HepG2 (cell line): Measurements from ENCODE around the gene BMP6. TPM values are rescaled to one million over a fixed set of nuclear protein-coding genes. Genes with fewer than 3 reads are reported as not detected.

ENCODE experiments used
- ATM ChIP-seq: fragments of 450-650 bp; IDR thresholded peaks from 2 replicates; pipeline ENCODE4 v1.7.1; 2017; ENCODE audit warnings: mild to moderate bottlenecking, borderline replicate concordance
- HOXD1 ChIP-seq: sonication (generic); formaldehyde crosslinking; IDR thresholded peaks from 2 replicates; pipeline ENCODE4 v1.5.0; 2020; ENCODE audit warnings: missing genetic modification reagents
- RFXANK ChIP-seq: IDR thresholded peaks from 2 replicates; pipeline ENCODE4 v1.6.1; 2016
- TCF12 ChIP-seq, 2 experiments: fragments of 450-650 bp in 1 of 2; sonication (generic) in 1 of 2; formaldehyde crosslinking in 1 of 2; IDR thresholded peaks; 2 replicates each; pipeline versions ENCODE4 v1.6.1 to v1.8.0; 2017 to 2022; ENCODE audit warnings: antibody characterized with exemption in 1 of 2, mild to moderate bottlenecking in 1 of 2, missing genetic modification reagents in 1 of 2, moderate library complexity in 1 of 2
- ZNF563 ChIP-seq: sonication (generic); formaldehyde crosslinking; IDR thresholded peaks from 2 replicates; pipeline ENCODE4 v1.8.0; 2022; ENCODE audit warnings: mild to moderate bottlenecking, moderate library complexity, missing genetic modification reagents
- ZNF570 ChIP-seq: sonication (generic); formaldehyde crosslinking; IDR thresholded peaks from 2 replicates; pipeline ENCODE4 v1.4.0; 2020; ENCODE audit warnings: mild to moderate bottlenecking, missing genetic modification reagents, borderline replicate concordance
- ZNF678 ChIP-seq: sonication (generic); formaldehyde crosslinking; IDR thresholded peaks from 2 replicates; pipeline ENCODE4 v1.4.0; 2020; ENCODE audit warnings: mild to moderate bottlenecking, missing genetic modification reagents
- polyA plus RNA-seq, 8 experiments: library from polyadenylated mRNA; depleted of rRNA in 3 of 8; stranded (reverse) in 7 of 8; unstranded in 1 of 8; fragments of >200 nt; fragmentation: Illumina TruSeq in 4 of 8; extraction: Trizol in 4 of 8; gene quantifications; 2 replicates each; pipeline versions ENCODE4 v1.2.1 to v1.2.3, GENCODE V29; 2011 to 2016; ENCODE audit warnings: low read depth in 4 of 8, missing spikeins in 1 of 8, mixed read lengths in 1 of 8; ENCODE audit not compliant: insufficient read depth in 1 of 8
- total RNA-seq, 5 experiments: library from RNA; depleted of rRNA; stranded (reverse); fragments of >200 nt; fragmentation: Illumina TruSeq; extraction: Trizol; gene quantifications; 2 replicates each; pipeline ENCODE4 v1.2.3, GENCODE V29; 2016; ENCODE audit warnings: low read depth in 1 of 5
- TF ChIP-seq, protein P1 (sequence below): sonication (generic); formaldehyde crosslinking; IDR thresholded peaks from 2 replicates; pipeline ENCODE4 v1.4.0; 2020; ENCODE audit warnings: mild to moderate bottlenecking, missing genetic modification reagents
- TF ChIP-seq, protein P2 (sequence below): fragments of 450-650 bp; IDR thresholded peaks from 2 replicates; pipeline ENCODE4 v1.6.1; 2017; ENCODE audit warnings: mild to moderate bottlenecking
- TF ChIP-seq, protein P3 (sequence below): sonication (generic); formaldehyde crosslinking; IDR thresholded peaks from 2 replicates; pipeline ENCODE4 v1.4.0; 2020; ENCODE audit warnings: missing genetic modification reagents, borderline replicate concordance
- TF ChIP-seq, protein P4 (sequence below): sonication (generic); formaldehyde crosslinking; IDR thresholded peaks from 2 replicates; pipeline ENCODE4 v1.4.0; 2020; ENCODE audit warnings: mild to moderate bottlenecking, low read depth, missing genetic modification reagents
- TF ChIP-seq, protein P5 (sequence below): sonication (generic); formaldehyde crosslinking; IDR thresholded peaks from 2 replicates; pipeline ENCODE4 v1.8.1; 2022; ENCODE audit warnings: low read depth, mild to moderate bottlenecking, missing genetic modification reagents

BMP6 gene
- total and polyA plus RNA-seq, 2 of the 13 experiments (the other 11 are each of a cell fraction or from before 2014, with no cell fraction given), result 0.09 to 0.18 TPM

DNA sequence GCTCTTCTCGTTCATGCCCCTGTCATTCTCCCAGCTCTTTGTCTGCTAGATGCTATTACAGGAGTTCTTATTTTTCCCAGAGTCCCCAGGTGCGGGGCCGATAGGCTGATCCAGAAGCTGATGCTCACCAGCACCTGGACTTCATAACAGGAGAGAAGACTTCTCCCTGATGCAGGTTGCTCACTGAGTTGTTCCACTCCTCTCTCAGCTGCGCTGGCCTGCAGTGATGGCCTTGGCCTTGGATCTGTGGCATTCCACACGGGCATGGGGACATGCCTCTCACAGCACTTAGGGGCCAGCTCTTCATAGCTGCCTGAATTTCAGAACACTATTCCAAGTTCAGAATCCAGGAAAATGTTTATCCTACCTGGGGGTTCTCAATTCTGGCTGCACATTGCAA is 191.8 kb downstream of the BMP6 start (continued):
- TF ChIP-seq, protein P1, sequence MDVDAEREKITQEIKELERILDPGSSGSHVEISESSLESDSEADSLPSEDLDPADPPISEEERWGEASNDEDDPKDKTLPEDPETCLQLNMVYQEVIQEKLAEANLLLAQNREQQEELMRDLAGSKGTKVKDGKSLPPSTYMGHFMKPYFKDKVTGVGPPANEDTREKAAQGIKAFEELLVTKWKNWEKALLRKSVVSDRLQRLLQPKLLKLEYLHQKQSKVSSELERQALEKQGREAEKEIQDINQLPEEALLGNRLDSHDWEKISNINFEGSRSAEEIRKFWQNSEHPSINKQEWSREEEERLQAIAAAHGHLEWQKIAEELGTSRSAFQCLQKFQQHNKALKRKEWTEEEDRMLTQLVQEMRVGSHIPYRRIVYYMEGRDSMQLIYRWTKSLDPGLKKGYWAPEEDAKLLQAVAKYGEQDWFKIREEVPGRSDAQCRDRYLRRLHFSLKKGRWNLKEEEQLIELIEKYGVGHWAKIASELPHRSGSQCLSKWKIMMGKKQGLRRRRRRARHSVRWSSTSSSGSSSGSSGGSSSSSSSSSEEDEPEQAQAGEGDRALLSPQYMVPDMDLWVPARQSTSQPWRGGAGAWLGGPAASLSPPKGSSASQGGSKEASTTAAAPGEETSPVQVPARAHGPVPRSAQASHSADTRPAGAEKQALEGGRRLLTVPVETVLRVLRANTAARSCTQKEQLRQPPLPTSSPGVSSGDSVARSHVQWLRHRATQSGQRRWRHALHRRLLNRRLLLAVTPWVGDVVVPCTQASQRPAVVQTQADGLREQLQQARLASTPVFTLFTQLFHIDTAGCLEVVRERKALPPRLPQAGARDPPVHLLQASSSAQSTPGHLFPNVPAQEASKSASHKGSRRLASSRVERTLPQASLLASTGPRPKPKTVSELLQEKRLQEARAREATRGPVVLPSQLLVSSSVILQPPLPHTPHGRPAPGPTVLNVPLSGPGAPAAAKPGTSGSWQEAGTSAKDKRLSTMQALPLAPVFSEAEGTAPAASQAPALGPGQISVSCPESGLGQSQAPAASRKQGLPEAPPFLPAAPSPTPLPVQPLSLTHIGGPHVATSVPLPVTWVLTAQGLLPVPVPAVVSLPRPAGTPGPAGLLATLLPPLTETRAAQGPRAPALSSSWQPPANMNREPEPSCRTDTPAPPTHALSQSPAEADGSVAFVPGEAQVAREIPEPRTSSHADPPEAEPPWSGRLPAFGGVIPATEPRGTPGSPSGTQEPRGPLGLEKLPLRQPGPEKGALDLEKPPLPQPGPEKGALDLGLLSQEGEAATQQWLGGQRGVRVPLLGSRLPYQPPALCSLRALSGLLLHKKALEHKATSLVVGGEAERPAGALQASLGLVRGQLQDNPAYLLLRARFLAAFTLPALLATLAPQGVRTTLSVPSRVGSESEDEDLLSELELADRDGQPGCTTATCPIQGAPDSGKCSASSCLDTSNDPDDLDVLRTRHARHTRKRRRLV (CRISPR knock-in tag), result no peak
- TF ChIP-seq ZNF570 (CRISPR knock-in tag), result no peak
- no peak for TF ChIP-seq ZNF563
- TF ChIP-seq TCF12 (IDR thresholded peaks at IDR 0.05), result no peak
- no peak for TF ChIP-seq TCF12 (CRISPR knock-in tag; IDR thresholded peaks at IDR 0.05)
- no peak for TF ChIP-seq RFXANK
- TF ChIP-seq, protein P2, sequence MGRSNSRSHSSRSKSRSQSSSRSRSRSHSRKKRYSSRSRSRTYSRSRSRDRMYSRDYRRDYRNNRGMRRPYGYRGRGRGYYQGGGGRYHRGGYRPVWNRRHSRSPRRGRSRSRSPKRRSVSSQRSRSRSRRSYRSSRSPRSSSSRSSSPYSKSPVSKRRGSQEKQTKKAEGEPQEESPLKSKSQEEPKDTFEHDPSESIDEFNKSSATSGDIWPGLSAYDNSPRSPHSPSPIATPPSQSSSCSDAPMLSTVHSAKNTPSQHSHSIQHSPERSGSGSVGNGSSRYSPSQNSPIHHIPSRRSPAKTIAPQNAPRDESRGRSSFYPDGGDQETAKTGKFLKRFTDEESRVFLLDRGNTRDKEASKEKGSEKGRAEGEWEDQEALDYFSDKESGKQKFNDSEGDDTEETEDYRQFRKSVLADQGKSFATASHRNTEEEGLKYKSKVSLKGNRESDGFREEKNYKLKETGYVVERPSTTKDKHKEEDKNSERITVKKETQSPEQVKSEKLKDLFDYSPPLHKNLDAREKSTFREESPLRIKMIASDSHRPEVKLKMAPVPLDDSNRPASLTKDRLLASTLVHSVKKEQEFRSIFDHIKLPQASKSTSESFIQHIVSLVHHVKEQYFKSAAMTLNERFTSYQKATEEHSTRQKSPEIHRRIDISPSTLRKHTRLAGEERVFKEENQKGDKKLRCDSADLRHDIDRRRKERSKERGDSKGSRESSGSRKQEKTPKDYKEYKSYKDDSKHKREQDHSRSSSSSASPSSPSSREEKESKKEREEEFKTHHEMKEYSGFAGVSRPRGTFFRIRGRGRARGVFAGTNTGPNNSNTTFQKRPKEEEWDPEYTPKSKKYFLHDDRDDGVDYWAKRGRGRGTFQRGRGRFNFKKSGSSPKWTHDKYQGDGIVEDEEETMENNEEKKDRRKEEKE, result no peak
- TF ChIP-seq, protein P3, sequence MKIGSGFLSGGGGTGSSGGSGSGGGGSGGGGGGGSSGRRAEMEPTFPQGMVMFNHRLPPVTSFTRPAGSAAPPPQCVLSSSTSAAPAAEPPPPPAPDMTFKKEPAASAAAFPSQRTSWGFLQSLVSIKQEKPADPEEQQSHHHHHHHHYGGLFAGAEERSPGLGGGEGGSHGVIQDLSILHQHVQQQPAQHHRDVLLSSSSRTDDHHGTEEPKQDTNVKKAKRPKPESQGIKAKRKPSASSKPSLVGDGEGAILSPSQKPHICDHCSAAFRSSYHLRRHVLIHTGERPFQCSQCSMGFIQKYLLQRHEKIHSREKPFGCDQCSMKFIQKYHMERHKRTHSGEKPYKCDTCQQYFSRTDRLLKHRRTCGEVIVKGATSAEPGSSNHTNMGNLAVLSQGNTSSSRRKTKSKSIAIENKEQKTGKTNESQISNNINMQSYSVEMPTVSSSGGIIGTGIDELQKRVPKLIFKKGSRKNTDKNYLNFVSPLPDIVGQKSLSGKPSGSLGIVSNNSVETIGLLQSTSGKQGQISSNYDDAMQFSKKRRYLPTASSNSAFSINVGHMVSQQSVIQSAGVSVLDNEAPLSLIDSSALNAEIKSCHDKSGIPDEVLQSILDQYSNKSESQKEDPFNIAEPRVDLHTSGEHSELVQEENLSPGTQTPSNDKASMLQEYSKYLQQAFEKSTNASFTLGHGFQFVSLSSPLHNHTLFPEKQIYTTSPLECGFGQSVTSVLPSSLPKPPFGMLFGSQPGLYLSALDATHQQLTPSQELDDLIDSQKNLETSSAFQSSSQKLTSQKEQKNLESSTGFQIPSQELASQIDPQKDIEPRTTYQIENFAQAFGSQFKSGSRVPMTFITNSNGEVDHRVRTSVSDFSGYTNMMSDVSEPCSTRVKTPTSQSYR (CRISPR knock-in tag), result no peak
- TF ChIP-seq, protein P4, sequence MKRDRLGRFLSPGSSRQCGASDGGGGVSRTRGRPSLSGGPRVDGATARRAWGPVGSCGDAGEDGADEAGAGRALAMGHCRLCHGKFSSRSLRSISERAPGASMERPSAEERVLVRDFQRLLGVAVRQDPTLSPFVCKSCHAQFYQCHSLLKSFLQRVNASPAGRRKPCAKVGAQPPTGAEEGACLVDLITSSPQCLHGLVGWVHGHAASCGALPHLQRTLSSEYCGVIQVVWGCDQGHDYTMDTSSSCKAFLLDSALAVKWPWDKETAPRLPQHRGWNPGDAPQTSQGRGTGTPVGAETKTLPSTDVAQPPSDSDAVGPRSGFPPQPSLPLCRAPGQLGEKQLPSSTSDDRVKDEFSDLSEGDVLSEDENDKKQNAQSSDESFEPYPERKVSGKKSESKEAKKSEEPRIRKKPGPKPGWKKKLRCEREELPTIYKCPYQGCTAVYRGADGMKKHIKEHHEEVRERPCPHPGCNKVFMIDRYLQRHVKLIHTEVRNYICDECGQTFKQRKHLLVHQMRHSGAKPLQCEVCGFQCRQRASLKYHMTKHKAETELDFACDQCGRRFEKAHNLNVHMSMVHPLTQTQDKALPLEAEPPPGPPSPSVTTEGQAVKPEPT (CRISPR knock-in tag), result no peak
- TF ChIP-seq ZNF678 (CRISPR knock-in tag), result no peak
- TF ChIP-seq HOXD1, result no peak
- TF ChIP-seq, protein P5, sequence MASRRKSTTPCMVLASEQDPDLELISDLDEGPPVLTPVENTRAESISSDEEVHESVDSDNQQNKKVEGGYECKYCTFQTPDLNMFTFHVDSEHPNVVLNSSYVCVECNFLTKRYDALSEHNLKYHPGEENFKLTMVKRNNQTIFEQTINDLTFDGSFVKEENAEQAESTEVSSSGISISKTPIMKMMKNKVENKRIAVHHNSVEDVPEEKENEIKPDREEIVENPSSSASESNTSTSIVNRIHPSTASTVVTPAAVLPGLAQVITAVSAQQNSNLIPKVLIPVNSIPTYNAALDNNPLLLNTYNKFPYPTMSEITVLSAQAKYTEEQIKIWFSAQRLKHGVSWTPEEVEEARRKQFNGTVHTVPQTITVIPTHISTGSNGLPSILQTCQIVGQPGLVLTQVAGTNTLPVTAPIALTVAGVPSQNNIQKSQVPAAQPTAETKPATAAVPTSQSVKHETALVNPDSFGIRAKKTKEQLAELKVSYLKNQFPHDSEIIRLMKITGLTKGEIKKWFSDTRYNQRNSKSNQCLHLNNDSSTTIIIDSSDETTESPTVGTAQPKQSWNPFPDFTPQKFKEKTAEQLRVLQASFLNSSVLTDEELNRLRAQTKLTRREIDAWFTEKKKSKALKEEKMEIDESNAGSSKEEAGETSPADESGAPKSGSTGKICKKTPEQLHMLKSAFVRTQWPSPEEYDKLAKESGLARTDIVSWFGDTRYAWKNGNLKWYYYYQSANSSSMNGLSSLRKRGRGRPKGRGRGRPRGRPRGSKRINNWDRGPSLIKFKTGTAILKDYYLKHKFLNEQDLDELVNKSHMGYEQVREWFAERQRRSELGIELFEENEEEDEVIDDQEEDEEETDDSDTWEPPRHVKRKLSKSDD, result no peak
- no peak for TF ChIP-seq ATM
